ENCODE measurements around the gene STAC3.

- TF ChIP-seq CTCF (IDR thresholded peaks at IDR 0.05; ENCODE audit: borderline replicate concordance, extremely low read depth, low read length, poor library complexity, severe bottlenecking) (no peak), EZH2 (IDR thresholded peaks at IDR 0.05; ENCODE audit: borderline replicate concordance, low read depth, low read length, severe bottlenecking) (no peak)
Measured at GRCh38 chr12:57232156-57232756, 18.7 kb downstream of the STAC3 start.
